ENCODE results near the gene BCL2A1.

GRCh38 chr15:79964232-79964805, 6.7 kb downstream of the BCL2A1 start:
- no peak for TF ChIP-seq CTCF (IDR thresholded peaks at IDR 0.05)
- TF ChIP-seq POLR2A (IDR thresholded peaks at IDR 0.05): no peak

Measured in uterus (tissue), 2 donors.